Stimulated activated CD4-positive, alpha-beta T cell treated with anti-CD3 and anti-CD28 coated beads, TNF-alpha, amount 100 ng/mL, for 1 hour (primary cell): ENCODE data around the gene ALOXE3.
"Not testable (repeated sequence)": the region's sequence is repeated elsewhere in the genome, so short reads cannot be mapped to it uniquely, and the experiment has no call there.

ENCODE experiments used
- DNase-seq, 3 donors: peaks; one replicate each; pipeline ENCODE4 v3.0.0-alpha.2; 2020; ENCODE audit warnings: low read depth in 3 of 3, low spot score in 1 of 3

ALOXE3 gene

DNA sequence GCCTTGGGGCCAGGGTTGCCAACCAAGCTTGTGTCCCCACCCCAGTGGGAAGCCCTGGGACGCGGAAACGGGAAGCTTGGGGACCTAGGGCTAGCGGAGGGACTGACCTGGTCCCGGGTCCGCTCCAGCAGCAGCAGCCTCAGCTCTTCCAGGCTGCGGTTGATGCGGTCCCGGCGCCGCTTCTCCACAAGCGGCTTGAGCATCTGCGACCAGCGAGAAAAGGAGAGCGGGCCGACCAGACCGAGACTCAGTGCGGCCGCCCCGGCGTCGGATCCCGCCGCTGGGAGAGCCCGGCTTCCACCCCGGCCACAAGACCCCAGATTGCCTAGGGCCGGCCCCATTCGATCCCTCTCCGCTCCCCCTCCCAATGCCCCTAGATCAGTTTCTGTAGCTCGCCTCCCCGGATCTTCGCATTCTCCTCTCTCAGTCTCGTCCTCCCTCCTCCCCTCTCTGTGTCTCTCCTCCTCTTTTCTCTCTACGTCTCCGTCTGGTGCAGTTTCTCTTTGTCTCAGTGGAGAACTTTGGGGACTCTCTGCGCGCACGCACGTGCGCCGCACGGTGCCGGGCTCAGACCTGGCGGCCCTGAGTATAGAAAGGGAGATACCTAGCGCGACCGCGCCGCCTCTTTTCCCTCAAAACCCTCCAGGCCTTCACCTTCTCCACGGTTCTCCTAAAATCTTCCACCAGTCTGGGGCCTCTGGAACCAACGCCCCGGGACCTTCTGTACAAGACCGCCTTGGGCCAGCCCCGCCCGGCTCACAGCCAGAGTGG, 4.8 kb upstream of the ALOXE3 start:
- peak in 1 of 3 donors; percentile 28 for DNase-seq

GRCh38 chr17:8122422-8122923, 4.2 kb upstream of the ALOXE3 start:
- no peak for DNase-seq

DNA sequence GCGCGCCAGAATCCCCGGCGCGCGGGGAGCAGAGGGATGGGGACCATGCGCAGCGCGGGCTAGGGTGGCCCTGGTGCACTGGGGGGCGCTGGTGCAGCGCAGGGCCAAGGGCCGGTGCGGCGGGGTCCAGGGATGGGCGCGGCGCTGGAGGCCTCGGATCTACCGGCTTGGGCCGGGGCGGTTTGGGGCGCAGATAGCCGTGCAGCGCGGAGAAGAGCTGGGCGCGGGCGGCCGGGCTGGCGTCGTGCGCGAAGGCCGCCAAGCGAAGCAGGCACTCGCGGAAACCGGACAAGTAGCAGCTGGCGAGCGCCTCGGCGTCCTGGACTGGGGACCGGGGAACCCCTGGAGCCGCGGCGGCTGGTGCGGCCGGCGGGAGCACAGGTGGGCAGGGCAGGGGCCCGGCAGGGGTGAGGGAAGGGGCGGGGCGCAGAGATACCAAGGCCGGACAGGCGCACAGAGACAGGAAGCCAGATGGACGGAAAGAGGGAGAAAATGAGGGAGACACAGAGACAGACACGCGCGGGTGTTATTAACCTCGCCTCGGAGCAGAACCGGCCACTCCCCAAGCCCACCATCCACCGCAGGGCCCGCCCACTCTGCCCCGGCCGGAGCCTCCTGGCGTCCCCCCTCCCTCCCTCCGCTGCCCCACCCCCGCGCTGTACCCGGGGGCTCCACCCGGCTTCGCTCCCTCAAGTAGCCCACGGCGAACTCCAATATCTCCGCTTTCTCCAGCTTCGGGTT, 3.5 kb upstream of the ALOXE3 start:
- DNase-seq = peak in 1 of 3 donors; percentile 35

- no peak for DNase-seq
These were observed 3.0 kb upstream of the ALOXE3 start for GRCh38 chr17:8121407-8121680.

- peak in 1 of 3 donors; percentile 77 for DNase-seq
These were observed 2.4 kb upstream of the ALOXE3 start for GRCh38 chr17:8120520-8121406.

GRCh38 chr17:8119581-8120519, 1.5 kb upstream of the ALOXE3 start:
- DNase-seq = peak; percentile 48 to 83 (median 70)

DNA sequence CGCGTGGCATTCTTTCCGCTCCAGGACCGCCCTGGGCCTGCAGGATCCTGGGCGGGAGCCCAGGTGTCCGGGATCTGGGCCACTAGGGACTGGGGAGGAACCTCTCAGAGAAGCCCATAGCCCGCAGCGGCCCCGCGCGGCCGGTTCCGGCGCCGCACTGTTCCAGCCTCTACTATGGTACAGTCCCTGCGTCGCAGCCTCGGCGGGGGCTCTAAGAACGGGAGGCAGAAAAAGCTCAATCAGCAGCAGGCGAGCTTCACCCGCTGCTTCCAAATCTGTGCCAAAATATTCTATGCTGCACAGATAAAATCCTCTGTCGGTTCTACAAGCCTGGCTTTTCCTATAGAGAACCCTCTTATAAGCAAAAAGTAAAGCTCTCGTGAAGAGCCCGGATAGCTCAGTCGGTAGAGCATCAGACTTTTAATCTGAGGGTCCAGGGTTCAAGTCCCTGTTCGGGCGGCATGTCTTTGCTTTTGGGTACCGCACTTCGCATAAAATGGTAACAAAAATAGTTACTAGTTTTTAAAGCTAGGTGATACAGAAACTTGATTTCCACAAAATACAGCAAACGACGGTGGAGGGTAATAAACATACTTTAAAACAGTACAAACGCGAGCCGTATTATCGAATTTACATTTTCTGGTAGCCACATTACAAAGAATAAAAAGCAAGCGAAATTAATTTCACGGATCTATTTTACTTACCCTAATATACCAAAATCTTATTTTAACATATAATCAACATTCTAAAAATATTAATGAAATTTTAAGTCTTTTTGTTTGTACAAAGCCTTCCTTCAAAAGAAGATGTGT, 661 bp upstream of the ALOXE3 start:
- peak; percentile 50 to 76 (median 70) for DNase-seq

- DNase-seq = no peak
These were observed 841 bp downstream of the ALOXE3 start for GRCh38 chr17:8117367-8117979.

- DNase-seq = no peak
These were observed 1.5 kb downstream of the ALOXE3 start for GRCh38 chr17:8116776-8117175.

GRCh38 chr17:8110907-8111306, 7.4 kb downstream of the ALOXE3 start:
- DNase-seq = no peak

DNA sequence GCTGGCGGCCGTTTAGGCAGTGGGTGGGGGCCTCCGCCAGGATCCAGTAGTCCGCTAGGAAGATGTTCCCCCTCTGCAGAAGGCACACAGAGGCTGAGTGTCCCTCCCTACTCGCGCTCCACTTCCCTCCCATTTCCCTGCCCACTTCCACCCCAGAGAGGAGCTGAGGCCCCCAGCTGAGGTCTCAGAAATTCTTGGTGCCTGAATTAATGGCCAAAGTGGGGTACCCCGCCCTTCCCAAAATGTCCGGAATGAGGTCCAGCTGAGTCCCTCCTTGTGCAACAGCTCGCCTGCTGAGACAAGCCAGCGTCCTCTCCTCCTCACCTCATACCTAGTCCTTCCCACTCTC, 7.9 kb downstream of the ALOXE3 start:
- no peak for DNase-seq

DNA sequence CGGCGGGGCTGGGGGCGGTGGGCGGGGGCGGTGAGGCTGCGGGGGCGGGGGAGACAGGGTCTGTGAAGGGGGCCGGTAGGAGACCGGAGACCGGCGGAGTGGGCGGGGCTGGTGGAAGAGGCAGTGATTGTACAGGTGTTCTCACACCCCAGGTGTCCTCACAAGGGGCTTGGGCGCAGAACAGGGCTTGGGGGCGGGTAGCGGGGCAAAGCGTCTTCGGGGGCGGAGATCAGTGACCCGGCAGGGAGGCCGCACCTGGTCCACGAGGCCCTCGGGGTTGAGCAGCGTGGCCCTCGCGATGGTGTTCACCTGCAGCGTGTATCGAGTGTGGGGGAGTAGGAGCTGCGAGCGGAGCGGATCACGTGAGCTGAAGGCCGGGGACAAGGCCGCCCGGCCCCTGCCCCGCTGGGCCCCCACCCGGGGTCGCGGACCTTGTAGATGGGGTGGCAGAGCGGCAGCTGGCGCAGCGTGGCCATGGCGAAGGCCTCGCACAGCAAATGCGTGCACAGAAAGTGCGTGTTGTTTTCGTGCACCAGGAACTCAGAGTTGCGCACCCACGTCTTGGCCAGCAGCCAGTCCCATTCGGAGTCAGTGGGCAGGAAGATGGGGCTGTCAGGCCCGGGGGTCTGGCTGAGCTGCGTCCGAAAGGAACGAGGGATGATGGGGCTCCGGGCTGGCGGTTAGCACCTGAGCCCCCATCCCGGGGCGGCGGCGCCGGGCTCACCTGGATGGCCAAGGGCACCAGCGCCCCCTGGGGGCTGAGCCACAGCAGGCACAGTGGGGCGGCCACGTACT, 8.5 kb downstream of the ALOXE3 start:
- peak; percentile 52 to 76 (median 65) for DNase-seq

GRCh38 chr17:8108972-8109660, 9.2 kb downstream of the ALOXE3 start:
- DNase-seq = no peak

DNA sequence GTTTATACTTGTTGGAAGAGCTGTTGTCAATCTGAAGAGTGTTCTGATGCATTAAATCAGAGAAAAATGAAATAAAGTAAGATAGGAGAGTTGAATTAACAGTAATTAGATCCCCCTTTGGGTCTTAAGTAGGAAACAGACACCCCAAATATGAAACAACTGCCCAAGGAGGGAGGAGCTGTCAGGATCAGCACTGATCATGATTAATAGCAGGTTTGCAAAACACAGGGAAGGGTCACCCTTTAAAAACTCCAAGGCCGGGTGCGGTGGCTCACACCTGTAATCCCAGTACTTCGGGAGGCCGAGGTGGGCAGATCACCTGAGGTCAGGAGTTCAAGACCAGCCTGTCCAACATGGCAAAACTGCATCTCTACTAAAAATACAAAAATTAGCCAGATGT, 11.3 kb downstream of the ALOXE3 start:
- not testable (repeated sequence) for DNase-seq

- no peak for DNase-seq
These were observed 12.3 kb downstream of the ALOXE3 start for GRCh38 chr17:8105957-8106398.

GRCh38 chr17:8104911-8105310, 13.4 kb downstream of the ALOXE3 start:
- no peak for DNase-seq

GRCh38 chr17:8103549-8103948, 14.8 kb downstream of the ALOXE3 start:
- no peak for DNase-seq

- no peak for DNase-seq
These were observed 16.6 kb downstream of the ALOXE3 start for GRCh38 chr17:8101721-8102120.
